K562 (cell line): ENCODE data around the gene ALG8. TPM values are rescaled to one million over a fixed set of nuclear protein-coding genes. Genes with fewer than 3 reads are reported as not detected.
A peak's percentile ranks its signal among the peaks of the same experiment; 100 is the strongest.

Experiments used
- ATF6 ChIP-seq: sonication (generic); formaldehyde crosslinking; IDR thresholded peaks from 2 replicates; pipeline ENCODE4 v1.4.0; 2020; ENCODE audit warnings: mild to moderate bottlenecking, missing genetic modification reagents
- CEBPG ChIP-seq, 3 experiments: fragments of 200-800 bp in 1 of 3; sonication (Bioruptor generic) in 1 of 3; sonication (generic) in 1 of 3; formaldehyde crosslinking in 1 of 3; IDR thresholded peaks in 2 of 3; conservative IDR thresholded peaks in 1 of 3; 2 replicates each; pipeline versions ENCODE4 v1.6.1 to v1.8.0; 2016 to 2022; ENCODE audit warnings: missing compliant biosample characterization in 2 of 3, missing genetic modification characterization in 2 of 3, mild to moderate bottlenecking in 1 of 3, missing genetic modification reagents in 1 of 3
- CUX1 ChIP-seq: fragments of 200-800 bp; sonication (Bioruptor generic); IDR thresholded peaks from 2 replicates; pipeline ENCODE4 v1.6.1; 2016; ENCODE audit warnings: missing genetic modification characterization, missing compliant biosample characterization
- KAT7 ChIP-seq: sonication (generic); formaldehyde crosslinking; IDR thresholded peaks from 2 replicates; pipeline ENCODE4 v1.8.0; 2022; ENCODE audit warnings: missing genetic modification reagents, mild to moderate bottlenecking, borderline replicate concordance
- MEF2A ChIP-seq: IDR thresholded peaks from 2 replicates; pipeline ENCODE4 v1.6.1; 2011; ENCODE audit warnings: low read depth, mild to moderate bottlenecking, low read length, moderate library complexity; ENCODE audit not compliant: control insufficient read depth
- NFE2L1 ChIP-seq: fragments of 450-650 bp; IDR thresholded peaks from 2 replicates; pipeline ENCODE4 v1.6.1; 2016; ENCODE audit warnings: missing genetic modification characterization, low read depth, mild to moderate bottlenecking, missing compliant biosample characterization, moderate library complexity, borderline replicate concordance
- NFIX ChIP-seq: fragments of 250-450 bp; sonication (Bioruptor Pico); IDR thresholded peaks from 2 replicates; pipeline ENCODE4 v1.4.0; 2020; ENCODE audit warnings: low read depth, mild to moderate bottlenecking, moderate library complexity
- NR3C1 ChIP-seq: sonication (generic); formaldehyde crosslinking; IDR thresholded peaks from 2 replicates; pipeline ENCODE4 v1.8.1; 2022; ENCODE audit warnings: missing genetic modification reagents
- NR4A1 ChIP-seq, 2 experiments: fragments of 250-450 bp in 1 of 2; fragments of 450-650 bp in 1 of 2; sonication (Bioruptor Pico) in 1 of 2; IDR thresholded peaks; 2 replicates each; pipeline versions ENCODE4 v1.4.0 to v1.6.1; 2016 to 2020; ENCODE audit warnings: mild to moderate bottlenecking in 2 of 2, missing compliant biosample characterization in 1 of 2, missing genetic modification characterization in 1 of 2, moderate library complexity in 1 of 2
- TAF9B ChIP-seq: fragments of 450-650 bp; IDR thresholded peaks from 2 replicates; pipeline ENCODE4 v1.6.1; 2018; ENCODE audit warnings: mild to moderate bottlenecking; ENCODE audit not compliant: partially characterized antibody
- ZBTB9 ChIP-seq: fragments of 450-650 bp; formaldehyde crosslinking; IDR thresholded peaks from 2 replicates; pipeline ENCODE4 v1.4.0; 2020; ENCODE audit warnings: mild to moderate bottlenecking, moderate library complexity
- ZNF592 ChIP-seq: fragments of 450-650 bp; IDR thresholded peaks from 2 replicates; pipeline ENCODE4 v1.6.1; 2017; ENCODE audit warnings: antibody characterized with exemption, mild to moderate bottlenecking
- ZNF778 ChIP-seq: fragments of 450-650 bp; formaldehyde crosslinking; IDR thresholded peaks from 2 replicates; pipeline ENCODE4 v1.4.0; 2020; ENCODE audit warnings: mild to moderate bottlenecking, moderate library complexity
- polyA plus RNA-seq, 8 experiments: library from polyadenylated mRNA; depleted of rRNA in 4 of 8; stranded (reverse) in 5 of 8; unstranded in 3 of 8; fragments of >200 nt; fragmentation: Nextera tagmentation in 2 of 8; fragmentation: Illumina TruSeq in 1 of 8; extraction: Ambion mirVana in 2 of 8; extraction: Trizol in 1 of 8; gene quantifications; 2 replicates each; pipeline versions ENCODE4 v1.2.1 to v1.2.3, GENCODE V29; 2011 to 2014; ENCODE audit warnings: inconsistent platforms in 1 of 8, missing spikeins in 1 of 8
- total RNA-seq, 7 experiments: library from RNA; depleted of rRNA in 6 of 7; stranded (reverse); fragments of >200 nt in 6 of 7; fragmentation: Illumina TruSeq in 2 of 7; extraction: Trizol in 2 of 7; gene quantifications; 2 replicates each; pipeline versions ENCODE4 v1.2.1 to v1.2.3, GENCODE V29; 2011 to 2021; ENCODE audit warnings: low replicate concordance in 1 of 7

Gene ALG8
- total and polyA plus RNA-seq, 9 of the 15 experiments (the other 6 are each of a cell fraction or from before 2014, with no cell fraction given): 59.3 to 189 (median 106) TPM

GRCh38 chr11:78166855-78167469 is 27.5 kb upstream of the ALG8 start (continued):
- no peak for TF ChIP-seq MEF2A
- TF ChIP-seq NR3C1 (CRISPR knock-in tag): no peak
- no peak for TF ChIP-seq KAT7
- peak; percentile 60; the same call in 1 of the 2 replicates for TF ChIP-seq CUX1 (CRISPR knock-in tag)
- no peak for TF ChIP-seq ZBTB9 (CRISPR knock-in tag)
- peak; percentile 95 for TF ChIP-seq ZNF592
- no peak for TF ChIP-seq CEBPG (CRISPR knock-in tag; IDR thresholded peaks at IDR 0.05)
- no peak for TF ChIP-seq CEBPG (tag; conservative IDR thresholded peaks at IDR 0.05 in 1 of 2, IDR thresholded peaks at IDR 0.05 in 1 of 2)
- TF ChIP-seq ATF6: no peak
- TF ChIP-seq ZNF778 (CRISPR knock-in tag): no peak
- no peak for TF ChIP-seq NFIX (CRISPR knock-in tag)
- TF ChIP-seq NFE2L1 (tag): no peak
- TF ChIP-seq NR4A1 (CRISPR knock-in tag; IDR thresholded peaks at IDR 0.05): no peak
- peak; percentile 54; the same call in 1 of the 2 replicates for TF ChIP-seq NR4A1 (tag; IDR thresholded peaks at IDR 0.05)
- no peak for TF ChIP-seq TAF9B
